T-cell (primary cell): Measurements from ENCODE around the gene MOB3C. TPM values are rescaled to one million over a fixed set of nuclear protein-coding genes. Genes with fewer than 3 reads are reported as not detected.

ENCODE experiments used
- total RNA-seq, 35 experiments: library from RNA in 6 of 35; stranded (reverse) in 6 of 35; fragments of 120-200 nt in 1 of 35; gene quantifications; one replicate each; pipeline versions ENCODE4 v1.2.1 to v1.2.4 and lab custom pipeline; 2013 to 2026

The MOB3C gene
- total RNA-seq, 5 donors from 2014 or later (not counting 1 experiment from before 2014, with no cell fraction given): 13.2 to 29.6 (median 24.6) TPM

Other genes starting within 250 kb of the MOB3C start
- gene FAAH, start 222.5 kb downstream of the MOB3C start, total RNA-seq: 10 to 100 TPM in 2 of 5 donors, 1 to 10 TPM in 3; 5.9 to 10.4 (median 9.5) TPM
- not detected for gene DMBX1, start 127.0 kb downstream of the MOB3C start, total RNA-seq
- gene KNCN, start 65.2 kb downstream of the MOB3C start, total RNA-seq: under 1 TPM in 1 of 5 donors, not detected in 4; 0.14 TPM
- 10 to 100 TPM; 41.4 to 54.5 (median 52.7) TPM for gene MKNK1, start 12.5 kb downstream of the MOB3C start, total RNA-seq
- 10 to 100 TPM; 22.0 to 31.2 (median 26.0) TPM for gene ATPAF1, start 51.6 kb upstream of the MOB3C start, total RNA-seq
- not detected for gene TEX38, start 55.0 kb upstream of the MOB3C start, total RNA-seq
- gene EFCAB14, start 102.3 kb upstream of the MOB3C start, total RNA-seq: 10 to 100 TPM; 78.0 to 90.2 (median 82.5) TPM
- 1 to 10 TPM in 1 of 5 donors, under 1 TPM in 4; 0.20 to 1.7 (median 0.55) TPM for gene CYP4B1, start 182.2 kb upstream of the MOB3C start, total RNA-seq